ENCODE measurements around the gene ELF1. TPM values are rescaled to one million over a fixed set of nuclear protein-coding genes. Genes with fewer than 3 reads are reported as not detected.
A peak's percentile ranks its signal among the peaks of the same experiment; 100 is the strongest.

ELF1 gene
- total RNA-seq, 1 experiment from 2014 or later: 18.7 TPM

DNA sequence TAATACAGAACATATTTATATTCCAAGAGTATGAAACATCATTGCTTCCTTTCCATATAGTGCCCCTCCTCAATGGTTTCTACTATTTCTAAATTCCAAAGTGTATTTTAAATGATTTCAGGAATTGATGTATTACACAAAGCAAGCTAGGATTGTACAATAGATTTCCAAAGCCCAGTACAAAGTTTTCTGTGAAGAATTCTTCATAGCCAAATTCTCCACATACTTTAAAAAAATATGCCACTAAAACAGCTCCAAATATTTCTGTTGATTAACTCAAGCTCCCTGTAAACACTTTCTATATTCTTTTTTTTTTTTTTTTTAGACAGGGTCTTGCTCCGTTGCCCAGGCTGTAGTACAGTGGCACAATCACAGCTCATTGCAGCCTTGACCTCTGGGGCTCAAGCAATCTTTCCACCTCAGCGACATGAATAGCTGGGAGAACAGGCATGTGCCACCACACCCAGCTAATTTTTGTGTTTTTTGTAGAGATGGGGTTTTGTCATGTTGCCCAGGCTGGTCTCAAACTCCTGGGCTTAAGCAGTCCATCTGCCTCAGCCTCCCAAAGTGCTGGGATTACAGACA is 50.6 kb downstream of the ELF1 start:
- Mint-ChIP-seq H3K36me3 (no peaks in the 10 kb centered on the region), H3K4me1 (peaks cover 8% of the 10 kb centered on the region), H3K9me3 (no peaks in the 10 kb centered on the region), H3K27ac (no peak overlapping the region), H3K27me3 (ENCODE audit: low read depth) (no peaks in the 10 kb centered on the region), H3K4me3 (no peak overlapping the region)
- POLR2A ChIA-PET: no interaction called here
- CTCF ChIA-PET: no interaction called here
- TF ChIP-seq, protein P1, sequence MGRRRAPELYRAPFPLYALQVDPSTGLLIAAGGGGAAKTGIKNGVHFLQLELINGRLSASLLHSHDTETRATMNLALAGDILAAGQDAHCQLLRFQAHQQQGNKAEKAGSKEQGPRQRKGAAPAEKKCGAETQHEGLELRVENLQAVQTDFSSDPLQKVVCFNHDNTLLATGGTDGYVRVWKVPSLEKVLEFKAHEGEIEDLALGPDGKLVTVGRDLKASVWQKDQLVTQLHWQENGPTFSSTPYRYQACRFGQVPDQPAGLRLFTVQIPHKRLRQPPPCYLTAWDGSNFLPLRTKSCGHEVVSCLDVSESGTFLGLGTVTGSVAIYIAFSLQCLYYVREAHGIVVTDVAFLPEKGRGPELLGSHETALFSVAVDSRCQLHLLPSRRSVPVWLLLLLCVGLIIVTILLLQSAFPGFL (CRISPR knock-in tag; IDR thresholded peaks at IDR 0.05; ENCODE audit: borderline replicate concordance): no peak
- peak; percentile 32; the same call in 1 of the 2 replicates for TF ChIP-seq ZNF121 (CRISPR knock-in tag; IDR thresholded peaks at IDR 0.05)
- DNase-seq (ENCODE audit: low spot score) (no peak), ATAC-seq (no peak)

GRCh38 chr13:40966298-40966697 is 52.8 kb downstream of the ELF1 start:
- Mint-ChIP-seq H3K9me3 (no peaks in the 10 kb centered on the region), H3K36me3 (no peaks in the 10 kb centered on the region), H3K27me3 (ENCODE audit: low read depth) (no peaks in the 10 kb centered on the region), H3K27ac (no peak overlapping the region), H3K4me1 (peaks cover 8% of the 10 kb centered on the region), H3K4me3 (no peak overlapping the region)
- no peak for DNase-seq (ENCODE audit: low spot score)
- POLR2A ChIA-PET: no interaction called here
- TF ChIP-seq FOXK1 (CRISPR knock-in tag; IDR thresholded peaks at IDR 0.05) (no peak), GRHL2 (CRISPR knock-in tag; IDR thresholded peaks at IDR 0.05; ENCODE audit: insufficient replicate concordance, severe bottlenecking) (no peak), MYBL2 (CRISPR knock-in tag; IDR thresholded peaks at IDR 0.05) (no peak), RORB (CRISPR knock-in tag; IDR thresholded peaks at IDR 0.05) (no peak), ESRRA (CRISPR knock-in tag; IDR thresholded peaks at IDR 0.05; ENCODE audit: borderline replicate concordance) (no peak), ZNF121 (CRISPR knock-in tag; IDR thresholded peaks at IDR 0.05) (no peak), CREB1 (CRISPR knock-in tag; IDR thresholded peaks at IDR 0.05) (no peak)
- TF ChIP-seq, protein P2, sequence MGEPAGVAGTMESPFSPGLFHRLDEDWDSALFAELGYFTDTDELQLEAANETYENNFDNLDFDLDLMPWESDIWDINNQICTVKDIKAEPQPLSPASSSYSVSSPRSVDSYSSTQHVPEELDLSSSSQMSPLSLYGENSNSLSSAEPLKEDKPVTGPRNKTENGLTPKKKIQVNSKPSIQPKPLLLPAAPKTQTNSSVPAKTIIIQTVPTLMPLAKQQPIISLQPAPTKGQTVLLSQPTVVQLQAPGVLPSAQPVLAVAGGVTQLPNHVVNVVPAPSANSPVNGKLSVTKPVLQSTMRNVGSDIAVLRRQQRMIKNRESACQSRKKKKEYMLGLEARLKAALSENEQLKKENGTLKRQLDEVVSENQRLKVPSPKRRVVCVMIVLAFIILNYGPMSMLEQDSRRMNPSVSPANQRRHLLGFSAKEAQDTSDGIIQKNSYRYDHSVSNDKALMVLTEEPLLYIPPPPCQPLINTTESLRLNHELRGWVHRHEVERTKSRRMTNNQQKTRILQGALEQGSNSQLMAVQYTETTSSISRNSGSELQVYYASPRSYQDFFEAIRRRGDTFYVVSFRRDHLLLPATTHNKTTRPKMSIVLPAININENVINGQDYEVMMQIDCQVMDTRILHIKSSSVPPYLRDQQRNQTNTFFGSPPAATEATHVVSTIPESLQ (CRISPR knock-in tag; IDR thresholded peaks at IDR 0.05): no peak
- TF ChIP-seq, protein P3, sequence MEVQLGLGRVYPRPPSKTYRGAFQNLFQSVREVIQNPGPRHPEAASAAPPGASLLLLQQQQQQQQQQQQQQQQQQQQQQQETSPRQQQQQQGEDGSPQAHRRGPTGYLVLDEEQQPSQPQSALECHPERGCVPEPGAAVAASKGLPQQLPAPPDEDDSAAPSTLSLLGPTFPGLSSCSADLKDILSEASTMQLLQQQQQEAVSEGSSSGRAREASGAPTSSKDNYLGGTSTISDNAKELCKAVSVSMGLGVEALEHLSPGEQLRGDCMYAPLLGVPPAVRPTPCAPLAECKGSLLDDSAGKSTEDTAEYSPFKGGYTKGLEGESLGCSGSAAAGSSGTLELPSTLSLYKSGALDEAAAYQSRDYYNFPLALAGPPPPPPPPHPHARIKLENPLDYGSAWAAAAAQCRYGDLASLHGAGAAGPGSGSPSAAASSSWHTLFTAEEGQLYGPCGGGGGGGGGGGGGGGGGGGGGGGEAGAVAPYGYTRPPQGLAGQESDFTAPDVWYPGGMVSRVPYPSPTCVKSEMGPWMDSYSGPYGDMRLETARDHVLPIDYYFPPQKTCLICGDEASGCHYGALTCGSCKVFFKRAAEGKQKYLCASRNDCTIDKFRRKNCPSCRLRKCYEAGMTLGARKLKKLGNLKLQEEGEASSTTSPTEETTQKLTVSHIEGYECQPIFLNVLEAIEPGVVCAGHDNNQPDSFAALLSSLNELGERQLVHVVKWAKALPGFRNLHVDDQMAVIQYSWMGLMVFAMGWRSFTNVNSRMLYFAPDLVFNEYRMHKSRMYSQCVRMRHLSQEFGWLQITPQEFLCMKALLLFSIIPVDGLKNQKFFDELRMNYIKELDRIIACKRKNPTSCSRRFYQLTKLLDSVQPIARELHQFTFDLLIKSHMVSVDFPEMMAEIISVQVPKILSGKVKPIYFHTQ (CRISPR knock-in tag; IDR thresholded peaks at IDR 0.05): no peak
- no peak for ATAC-seq
- CTCF ChIA-PET: interaction anchor here (1.4 kb wide), 1 partner anchor 8 kb away, joined by 9 read pairs; no protein-coding TSS in a partner anchor

- no peaks in the 10 kb centered on the region for H3K27me3 Mint-ChIP-seq (ENCODE audit: low read depth)
- no peak for DNase-seq (ENCODE audit: low spot score)
- ChIA-PET CTCF (interaction anchor here (1.0 kb wide), 1 partner anchor 11 kb away, joined by 3 read pairs; no protein-coding TSS in a partner anchor), POLR2A (no interaction called here)
- peaks cover 8% of the 10 kb centered on the region for H3K4me1 Mint-ChIP-seq
- H3K27ac Mint-ChIP-seq: no peak overlapping the region
- ATAC-seq: no peak
- no peak overlapping the region for H3K4me3 Mint-ChIP-seq
- no peaks in the 10 kb centered on the region; the same call in 1 of the 2 replicates for H3K9me3 Mint-ChIP-seq
- no peaks in the 10 kb centered on the region for H3K36me3 Mint-ChIP-seq
- TF ChIP-seq, protein P4, sequence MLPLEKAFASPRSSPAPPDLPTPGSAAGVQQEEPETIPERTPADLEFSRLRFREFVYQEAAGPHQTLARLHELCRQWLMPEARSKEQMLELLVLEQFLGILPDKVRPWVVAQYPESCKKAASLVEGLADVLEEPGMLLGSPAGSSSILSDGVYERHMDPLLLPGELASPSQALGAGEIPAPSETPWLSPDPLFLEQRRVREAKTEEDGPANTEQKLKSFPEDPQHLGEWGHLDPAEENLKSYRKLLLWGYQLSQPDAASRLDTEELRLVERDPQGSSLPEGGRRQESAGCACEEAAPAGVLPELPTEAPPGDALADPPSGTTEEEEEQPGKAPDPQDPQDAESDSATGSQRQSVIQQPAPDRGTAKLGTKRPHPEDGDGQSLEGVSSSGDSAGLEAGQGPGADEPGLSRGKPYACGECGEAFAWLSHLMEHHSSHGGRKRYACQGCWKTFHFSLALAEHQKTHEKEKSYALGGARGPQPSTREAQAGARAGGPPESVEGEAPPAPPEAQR (CRISPR knock-in tag; IDR thresholded peaks at IDR 0.05): no peak
- TF ChIP-seq CDX4 (CRISPR knock-in tag; IDR thresholded peaks at IDR 0.05; ENCODE audit: borderline replicate concordance): no peak
- TF ChIP-seq, protein P5, sequence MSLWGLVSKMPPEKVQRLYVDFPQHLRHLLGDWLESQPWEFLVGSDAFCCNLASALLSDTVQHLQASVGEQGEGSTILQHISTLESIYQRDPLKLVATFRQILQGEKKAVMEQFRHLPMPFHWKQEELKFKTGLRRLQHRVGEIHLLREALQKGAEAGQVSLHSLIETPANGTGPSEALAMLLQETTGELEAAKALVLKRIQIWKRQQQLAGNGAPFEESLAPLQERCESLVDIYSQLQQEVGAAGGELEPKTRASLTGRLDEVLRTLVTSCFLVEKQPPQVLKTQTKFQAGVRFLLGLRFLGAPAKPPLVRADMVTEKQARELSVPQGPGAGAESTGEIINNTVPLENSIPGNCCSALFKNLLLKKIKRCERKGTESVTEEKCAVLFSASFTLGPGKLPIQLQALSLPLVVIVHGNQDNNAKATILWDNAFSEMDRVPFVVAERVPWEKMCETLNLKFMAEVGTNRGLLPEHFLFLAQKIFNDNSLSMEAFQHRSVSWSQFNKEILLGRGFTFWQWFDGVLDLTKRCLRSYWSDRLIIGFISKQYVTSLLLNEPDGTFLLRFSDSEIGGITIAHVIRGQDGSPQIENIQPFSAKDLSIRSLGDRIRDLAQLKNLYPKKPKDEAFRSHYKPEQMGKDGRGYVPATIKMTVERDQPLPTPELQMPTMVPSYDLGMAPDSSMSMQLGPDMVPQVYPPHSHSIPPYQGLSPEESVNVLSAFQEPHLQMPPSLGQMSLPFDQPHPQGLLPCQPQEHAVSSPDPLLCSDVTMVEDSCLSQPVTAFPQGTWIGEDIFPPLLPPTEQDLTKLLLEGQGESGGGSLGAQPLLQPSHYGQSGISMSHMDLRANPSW (CRISPR knock-in tag; conservative IDR thresholded peaks at IDR 0.05; ENCODE audit: low read depth): no peak
- no peak for TF ChIP-seq MXD4 (CRISPR knock-in tag; IDR thresholded peaks at IDR 0.05; ENCODE audit: borderline replicate concordance)
- no peak for TF ChIP-seq ZNF138 (CRISPR knock-in tag; conservative IDR thresholded peaks at IDR 0.05)
- TF ChIP-seq ZBTB21 (CRISPR knock-in tag; IDR thresholded peaks at IDR 0.05; ENCODE audit: borderline replicate concordance): no peak
- no peak for TF ChIP-seq TCF7 (CRISPR knock-in tag; IDR thresholded peaks at IDR 0.05; ENCODE audit: low read depth)
- TF ChIP-seq ZNF317 (CRISPR knock-in tag; IDR thresholded peaks at IDR 0.05; ENCODE audit: borderline replicate concordance, low read depth): no peak
- TF ChIP-seq RORB (CRISPR knock-in tag; IDR thresholded peaks at IDR 0.05): no peak
Measured at GRCh38 chr13:40963927-40964326, 55.2 kb downstream of the ELF1 start.

Measured in WTC11 (cell line).